T-helper 22 cell (primary cell): ENCODE measurements around the gene PRUNE2.

Experiments
- DNase-seq: peaks from one replicate; pipeline ENCODE4 v3.0.0-alpha.2; 2020; ENCODE audit warnings: low read depth

PRUNE2 gene

GRCh38 chr9:76901801-76902200 lies 4.1 kb downstream of the PRUNE2 start:
- DNase-seq = no peak

- no peak for DNase-seq
These were observed 5.0 kb downstream of the PRUNE2 start for GRCh38 chr9:76900884-76901440.

GRCh38 chr9:76898786-76899185 lies 7.1 kb downstream of the PRUNE2 start:
- DNase-seq = no peak

- no peak for DNase-seq
These were observed 7.9 kb downstream of the PRUNE2 start for GRCh38 chr9:76897804-76898525.

- DNase-seq = no peak
These were observed 9.9 kb downstream of the PRUNE2 start for GRCh38 chr9:76896035-76896434.

- no peak for DNase-seq
These were observed 10.7 kb downstream of the PRUNE2 start for GRCh38 chr9:76895186-76895585.

GRCh38 chr9:76894198-76894597 lies 11.7 kb downstream of the PRUNE2 start:
- no peak for DNase-seq

GRCh38 chr9:76893395-76893932 lies 12.4 kb downstream of the PRUNE2 start:
- DNase-seq = no peak

GRCh38 chr9:76891874-76892273 lies 14.0 kb downstream of the PRUNE2 start:
- DNase-seq = no peak

GRCh38 chr9:76891279-76891678 lies 14.6 kb downstream of the PRUNE2 start:
- no peak for DNase-seq

- no peak for DNase-seq
These were observed 18.0 kb downstream of the PRUNE2 start for GRCh38 chr9:76887951-76888350.

GRCh38 chr9:76887003-76887821 lies 18.7 kb downstream of the PRUNE2 start:
- DNase-seq = no peak

- no peak for DNase-seq
These were observed 19.6 kb downstream of the PRUNE2 start for GRCh38 chr9:76886318-76886717.

GRCh38 chr9:76884823-76885222 lies 21.1 kb downstream of the PRUNE2 start:
- DNase-seq = no peak

GRCh38 chr9:76883341-76883855 lies 22.5 kb downstream of the PRUNE2 start:
- DNase-seq = no peak

- no peak for DNase-seq
These were observed 23.2 kb downstream of the PRUNE2 start for GRCh38 chr9:76882686-76883085.

- no peak for DNase-seq
These were observed 25.7 kb downstream of the PRUNE2 start for GRCh38 chr9:76880210-76880609.

GRCh38 chr9:76878933-76879332 lies 27.0 kb downstream of the PRUNE2 start:
- DNase-seq = no peak

GRCh38 chr9:76877961-76878360 lies 28.0 kb downstream of the PRUNE2 start:
- DNase-seq = no peak

GRCh38 chr9:76876098-76876497 lies 29.8 kb downstream of the PRUNE2 start:
- no peak for DNase-seq

GRCh38 chr9:76873821-76874220 lies 32.1 kb downstream of the PRUNE2 start:
- DNase-seq = no peak

- no peak for DNase-seq
These were observed 32.7 kb downstream of the PRUNE2 start for GRCh38 chr9:76873056-76873792.
